B cell (primary cell): ENCODE data around the gene WWC1. TPM values are rescaled to one million over a fixed set of nuclear protein-coding genes. Genes with fewer than 3 reads are reported as not detected.

Source experiments
- ATAC-seq: fragments of 200-7000 bp; cut with Tn5 transposase; one replicate; pipeline ENCODE4 v1.10.0; 2021; ENCODE audit warnings: low read depth, mild to moderate bottlenecking, moderate number of reproducible peaks, moderate library complexity
- CTCF ChIA-PET: fragments of 350-600 bp; sonication (Branson Sonifier 250); formaldehyde crosslinking; loops from one replicate; lab custom pipeline; 2021; ENCODE audit warnings: antibody characterized with exemption, inconsistent platforms; lab: Charles Lee
- POLR2A ChIA-PET: fragments of 350-600 bp; sonication (Branson Sonifier 250); formaldehyde crosslinking; loops from one replicate; lab custom pipeline; 2021; ENCODE audit warnings: antibody characterized with exemption; lab: Charles Lee
- DNase-seq: peaks from one replicate; pipeline ENCODE4 v3.0.0; 2013
- H2AFZ ChIP-seq: 2 replicates; pipeline ENCODE4 v1.6.1; 2012; ENCODE audit warnings: mild to moderate bottlenecking, low read depth, low read length; ENCODE audit not compliant: insufficient read depth, poor library complexity, severe bottlenecking
- H3K27ac ChIP-seq, 2 donors: 1 replicate in 1 of 2; 2 replicates in 1 of 2; pipeline ENCODE4 v1.5.1; 2012 to 2013; ENCODE audit warnings: low read length in 2 of 2, mild to moderate bottlenecking in 2 of 2, moderate library complexity in 1 of 2
- H3K27me3 ChIP-seq, 4 experiments: fragments of 200-600 bp in 1 of 4; sonication (generic) in 1 of 4; replicated peaks in 1 of 4; 1 replicate in 2 of 4; 2 replicates in 2 of 4; pipeline versions ENCODE4 v1.6.1 to v1.7.0; 2013 to 2016; ENCODE audit warnings: low read length in 3 of 4, mild to moderate bottlenecking in 2 of 4, mixed read lengths in 1 of 4, moderate library complexity in 1 of 4; ENCODE audit not compliant: insufficient read depth in 4 of 4, control insufficient read depth in 3 of 4; ENCODE audit errors: control extremely low read depth in 1 of 4
- H3K36me3 ChIP-seq, 2 experiments: replicated peaks in 1 of 2; 1 replicate in 1 of 2; 2 replicates in 1 of 2; pipeline versions ENCODE4 v1.6.1 to v1.7.1; 2013; ENCODE audit warnings: low read length in 1 of 2; ENCODE audit not compliant: insufficient read depth in 2 of 2, control insufficient read depth in 1 of 2; ENCODE audit errors: control extremely low read depth in 1 of 2, extremely low read depth in 1 of 2
- H3K4me1 ChIP-seq, 2 donors: fragments of 200-600 bp in 1 of 2; sonication (generic) in 1 of 2; 1 replicate in 1 of 2; 2 replicates in 1 of 2; pipeline versions ENCODE4 v1.5.1 to v1.6.1; 2013 to 2017; ENCODE audit warnings: low read length in 2 of 2; ENCODE audit not compliant: control insufficient read depth in 2 of 2, insufficient read depth in 2 of 2
- H3K4me2 ChIP-seq: replicated peaks from 2 replicates; pipeline ENCODE3; 2012; ENCODE audit warnings: mild to moderate bottlenecking, low read depth, low read length; ENCODE audit not compliant: poor library complexity, severe bottlenecking
- H3K4me3 ChIP-seq, 5 experiments: fragments of 200-600 bp in 1 of 5; sonication (generic) in 1 of 5; 1 replicate in 3 of 5; 2 replicates in 2 of 5; pipeline versions ENCODE4 v1.5.1 to v1.7.0; 2011 to 2016; ENCODE audit warnings: low read length in 4 of 5, mild to moderate bottlenecking in 4 of 5, low read depth in 2 of 5, control low read depth in 1 of 5, moderate library complexity in 1 of 5; ENCODE audit not compliant: insufficient read depth in 1 of 5; ENCODE audit errors: control extremely low read depth in 1 of 5, extremely low read depth in 1 of 5
- H3K79me2 ChIP-seq: fragments of 200-600 bp; sonication (generic); one replicate; pipeline ENCODE4 v1.6.0; 2016; ENCODE audit warnings: low read length; ENCODE audit not compliant: control insufficient read depth, insufficient read depth
- H3K9ac ChIP-seq: fragments of 200-600 bp; sonication (generic); 2 replicates; pipeline ENCODE4 v1.6.1; 2017; ENCODE audit warnings: mild to moderate bottlenecking, low read length, moderate library complexity
- H3K9me3 ChIP-seq, 3 donors: one replicate each; pipeline versions ENCODE4 v1.6.1 to v1.7.1; 2013; ENCODE audit warnings: low read length in 2 of 3; ENCODE audit not compliant: control insufficient read depth in 2 of 3, insufficient read depth in 1 of 3; ENCODE audit errors: control extremely low read depth in 1 of 3
- H4K20me1 ChIP-seq: 2 replicates; pipeline ENCODE4 v1.6.0; 2012; ENCODE audit warnings: mild to moderate bottlenecking, low read length; ENCODE audit not compliant: insufficient read depth, control insufficient read depth, poor library complexity, severe bottlenecking
- H3K27ac Mint-ChIP-seq: one replicate; pipeline ENCODE4 v1.8.0; 2021; ENCODE audit warnings: mixed read lengths
- H3K27me3 Mint-ChIP-seq: one replicate; pipeline ENCODE4 v1.8.0; 2021; ENCODE audit warnings: mixed read lengths
- H3K4me1 Mint-ChIP-seq: one replicate; pipeline ENCODE4 v1.8.0; 2021; ENCODE audit warnings: mixed read lengths
- H3K4me3 Mint-ChIP-seq: one replicate; pipeline ENCODE4 v1.8.0; 2021; ENCODE audit warnings: mixed read lengths
- H3K9me3 Mint-ChIP-seq: one replicate; pipeline ENCODE4 v1.8.0; 2022; ENCODE audit warnings: mixed read lengths; ENCODE audit not compliant: insufficient read depth
- EZH2 ChIP-seq: IDR thresholded peaks from 2 replicates; pipeline ENCODE4 v1.6.1; 2012; ENCODE audit warnings: borderline replicate concordance, low read depth, mild to moderate bottlenecking, moderate library complexity, low read length; ENCODE audit not compliant: insufficient read depth, poor library complexity, severe bottlenecking
- WGBS: methylation state at CpG from one replicate; pipeline ENCODE4 v1.1.5; 2013; ENCODE audit warnings: missing lambda C conversion rate; ENCODE audit not compliant: insufficient coverage; 5-methylcytosine and 5-hydroxymethylcytosine counted together
- intact Hi-C: fragments of 100-400 bp; cut with micrococcal nuclease; formaldehyde crosslinking; loops from one replicate; pipeline ENCODE4 v1.10.0; 2022
- polyA plus RNA-seq: library from polyadenylated mRNA; depleted of rRNA; stranded (reverse); fragments of >200 nt; gene quantifications from 2 replicates; pipeline ENCODE4 v1.2.3, GENCODE V29; 2012
- total RNA-seq, 2 donors: library from RNA; stranded (reverse); fragments of 120-200 nt in 1 of 2; gene quantifications; 1 replicate in 1 of 2; 2 replicates in 1 of 2; pipeline versions ENCODE4 v1.2.3 to v1.2.4, GENCODE V29; 2013 to 2022
- TF ChIP-seq, protein P1 (sequence below): fragments of 200-600 bp; IDR thresholded peaks from one replicate; pipeline ENCODE4 v1.8.0; 2022; ENCODE audit warnings: antibody characterized with exemption, mild to moderate bottlenecking

The WWC1 gene
- total and polyA plus RNA-seq, 2 donors (not counting 1 experiment from before 2014, with no cell fraction given) = 1.5 to 2.0 TPM

DNA sequence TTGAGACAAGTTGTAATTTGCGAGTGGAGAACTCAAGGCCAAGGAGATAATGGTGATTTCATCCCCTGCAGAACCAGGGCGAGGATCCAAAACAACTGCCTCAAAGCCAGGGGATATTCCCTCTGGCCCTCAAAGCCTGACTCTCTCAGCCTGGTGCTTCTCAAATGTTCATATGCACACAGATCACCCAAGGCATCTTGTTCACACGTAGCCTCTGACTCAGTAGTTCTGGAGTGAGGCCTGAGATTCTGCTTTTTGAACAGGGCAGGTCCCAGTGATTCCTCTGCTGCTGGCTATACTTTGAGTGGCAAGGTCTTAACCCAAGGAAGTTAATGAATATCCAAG, 30.2 kb upstream of the WWC1 start:
- POLR2A ChIA-PET = no interaction called here
- H3K27me3 Mint-ChIP-seq = no peaks in the 10 kb centered on the region
- DNase-seq = no peak
- Histone ChIP-seq H3K4me2 (no peak overlapping the region), H3K9me3 (peaks cover 0 to 2% (median 0%) of the 10 kb centered on the region in 3 donors), H3K79me2 (no peaks in the 10 kb centered on the region), H3K4me3 (no peak overlapping the region), H3K27ac (no peak overlapping the region), H4K20me1 (no peaks in the 10 kb centered on the region), H3K9ac (no peak overlapping the region), H2AFZ (no peak overlapping the region), H3K36me3 (no peaks in the 10 kb centered on the region), H3K27me3 (no peaks in the 10 kb centered on the region), H3K4me1 (no peaks in the 10 kb centered on the region)
- intact Hi-C loops = no loop called here
- H3K9me3 Mint-ChIP-seq = no peaks in the 10 kb centered on the region
- ATAC-seq = no peak
- no peak overlapping the region for H3K4me3 Mint-ChIP-seq
- CTCF ChIA-PET = no interaction called here
- no peak overlapping the region for H3K27ac Mint-ChIP-seq
- no peaks in the 10 kb centered on the region for H3K4me1 Mint-ChIP-seq
- no peak for TF ChIP-seq EZH2
- TF ChIP-seq, protein P1, sequence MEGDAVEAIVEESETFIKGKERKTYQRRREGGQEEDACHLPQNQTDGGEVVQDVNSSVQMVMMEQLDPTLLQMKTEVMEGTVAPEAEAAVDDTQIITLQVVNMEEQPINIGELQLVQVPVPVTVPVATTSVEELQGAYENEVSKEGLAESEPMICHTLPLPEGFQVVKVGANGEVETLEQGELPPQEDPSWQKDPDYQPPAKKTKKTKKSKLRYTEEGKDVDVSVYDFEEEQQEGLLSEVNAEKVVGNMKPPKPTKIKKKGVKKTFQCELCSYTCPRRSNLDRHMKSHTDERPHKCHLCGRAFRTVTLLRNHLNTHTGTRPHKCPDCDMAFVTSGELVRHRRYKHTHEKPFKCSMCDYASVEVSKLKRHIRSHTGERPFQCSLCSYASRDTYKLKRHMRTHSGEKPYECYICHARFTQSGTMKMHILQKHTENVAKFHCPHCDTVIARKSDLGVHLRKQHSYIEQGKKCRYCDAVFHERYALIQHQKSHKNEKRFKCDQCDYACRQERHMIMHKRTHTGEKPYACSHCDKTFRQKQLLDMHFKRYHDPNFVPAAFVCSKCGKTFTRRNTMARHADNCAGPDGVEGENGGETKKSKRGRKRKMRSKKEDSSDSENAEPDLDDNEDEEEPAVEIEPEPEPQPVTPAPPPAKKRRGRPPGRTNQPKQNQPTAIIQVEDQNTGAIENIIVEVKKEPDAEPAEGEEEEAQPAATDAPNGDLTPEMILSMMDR = no peak
- 100% methylated on average over 2 of the region's 3 CpGs for WGBS

DNA sequence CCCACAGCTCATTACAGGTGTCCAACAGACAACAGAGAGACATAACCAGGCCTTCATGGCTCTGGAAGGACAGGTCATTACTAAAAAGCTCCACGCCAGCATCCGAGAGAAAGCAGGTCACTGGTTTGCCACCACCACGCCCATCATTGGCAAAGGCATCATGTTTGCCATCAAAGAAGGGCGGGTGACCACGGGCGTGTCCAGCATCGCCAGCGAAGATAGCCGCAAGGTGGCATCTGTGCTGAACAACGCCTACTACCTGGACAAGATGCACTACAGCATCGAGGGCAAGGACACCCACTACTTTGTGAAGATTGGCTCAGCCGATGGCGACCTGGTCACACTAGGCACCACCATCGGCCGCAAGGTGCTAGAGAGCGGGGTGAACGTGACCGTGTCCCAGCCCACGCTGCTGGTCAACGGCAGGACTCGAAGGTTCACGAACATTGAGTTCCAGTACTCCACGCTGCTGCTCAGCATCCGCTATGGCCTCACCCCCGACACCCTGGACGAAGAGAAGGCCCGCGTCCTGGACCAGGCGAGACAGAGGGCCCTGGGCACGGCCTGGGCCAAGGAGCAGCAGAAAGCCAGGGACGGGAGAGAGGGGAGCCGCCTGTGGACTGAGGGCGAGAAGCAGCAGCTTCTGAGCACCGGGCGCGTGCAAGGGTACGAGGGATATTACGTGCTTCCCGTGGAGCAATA, 29.3 kb upstream of the WWC1 start:
- Histone ChIP-seq H4K20me1 (no peaks in the 10 kb centered on the region), H3K79me2 (no peaks in the 10 kb centered on the region), H2AFZ (no peak overlapping the region), H3K4me3 (no peak overlapping the region), H3K27ac (no peak overlapping the region), H3K9me3 (peaks cover 0 to 3% (median 0%) of the 10 kb centered on the region in 3 donors), H3K4me2 (no peak overlapping the region), H3K9ac (no peak overlapping the region), H3K4me1 (no peaks in the 10 kb centered on the region), H3K36me3 (no peaks in the 10 kb centered on the region), H3K27me3 (no peaks in the 10 kb centered on the region)
- POLR2A ChIA-PET = no interaction called here
- no peak overlapping the region for H3K27ac Mint-ChIP-seq
- no peak overlapping the region for H3K4me3 Mint-ChIP-seq
- DNase-seq (no peak), ATAC-seq (no peak)
- no peak for TF ChIP-seq EZH2
- TF ChIP-seq, protein P1 = no peak
- no peaks in the 10 kb centered on the region for H3K9me3 Mint-ChIP-seq
- intact Hi-C loops = no loop called here
- peaks cover 3% of the 10 kb centered on the region for H3K27me3 Mint-ChIP-seq
- no peaks in the 10 kb centered on the region for H3K4me1 Mint-ChIP-seq
- 95% methylated on average over 38 of the region's 39 CpGs for WGBS
- CTCF ChIA-PET = no interaction called here
